Vagina (tissue), 2 donors: ENCODE measurements around the gene PHKA1. TPM values are rescaled to one million over a fixed set of nuclear protein-coding genes. Genes with fewer than 3 reads are reported as not detected.

ENCODE experiments used
- DNase-seq, 2 donors: peaks; one replicate each; pipeline ENCODE4 v3.0.0-alpha.2; 2017; ENCODE audit errors: extremely low spot score in 2 of 2
- H3K27ac ChIP-seq: fragments of 200-600 bp; sonication (generic); one replicate; pipeline ENCODE4 v1.5.1; 2019
- H3K27me3 ChIP-seq: fragments of 200-600 bp; sonication (generic); one replicate; pipeline ENCODE4 v1.5.1; 2019
- H3K36me3 ChIP-seq, 2 donors: fragments of 200-600 bp; sonication (generic); one replicate each; pipeline ENCODE4 v1.5.1; 2017 to 2019
- H3K4me1 ChIP-seq: fragments of 200-600 bp; sonication (generic); one replicate; pipeline ENCODE4 v1.5.1; 2019
- H3K4me3 ChIP-seq, 2 donors: fragments of 200-600 bp; sonication (generic); 1 replicate in 1 of 2; 2 replicates in 1 of 2; pipeline ENCODE4 v1.5.1; 2016 to 2019
- H3K9me3 ChIP-seq: fragments of 200-600 bp; sonication (generic); one replicate; pipeline ENCODE4 v1.5.1; 2019
- CTCF ChIP-seq, 3 experiments: fragments of 450-650 bp in 2 of 3; fragments of 200-600 bp in 1 of 3; sonication (generic) in 1 of 3; IDR thresholded peaks; one replicate each; pipeline ENCODE4 v1.5.1; 2017 to 2019; ENCODE audit warnings: antibody characterized with exemption in 3 of 3, mild to moderate bottlenecking in 2 of 3, moderate library complexity in 2 of 3
- POLR2A ChIP-seq, 2 donors: fragments of 450-650 bp; IDR thresholded peaks; one replicate each; pipeline ENCODE4 v1.6.1; 2017; ENCODE audit warnings: antibody characterized with exemption in 2 of 2, mild to moderate bottlenecking in 2 of 2, moderate library complexity in 2 of 2
- POLR2AphosphoS5 ChIP-seq, 2 donors: sonication (generic); formaldehyde crosslinking; IDR thresholded peaks; one replicate each; pipeline ENCODE4 v1.9.0; 2017; ENCODE audit warnings: antibody characterized with exemption in 2 of 2, mild to moderate bottlenecking in 2 of 2, low read depth in 1 of 2; ENCODE audit not compliant: insufficient read depth in 1 of 2
- intact Hi-C: fragments of 100-400 bp; cut with DNase I; formaldehyde crosslinking; loops from one replicate; pipeline ENCODE4 v1.15.1; 2023
- total RNA-seq: library from RNA; depleted of rRNA; stranded (reverse); fragments of >200 nt; gene quantifications from one replicate; pipeline ENCODE4 v1.2.3, GENCODE V29; 2016

The PHKA1 gene
- total RNA-seq, 1 donor from 2014 or later: 5.2 TPM

GRCh38 chrX:72624194-72624593 is 89.9 kb downstream of the PHKA1 start:
- TF ChIP-seq CTCF (IDR thresholded peaks at IDR 0.05) (no peak), POLR2A (IDR thresholded peaks at IDR 0.05) (no peak), POLR2AphosphoS5 (IDR thresholded peaks at IDR 0.05; ENCODE audit: insufficient read depth in 1 of 2, low read depth in 1 of 2) (no peak)
- H3K27me3 ChIP-seq: no peaks in the 10 kb centered on the region
- no peaks in the 10 kb centered on the region for H3K36me3 ChIP-seq
- no peaks in the 10 kb centered on the region for H3K4me1 ChIP-seq
- no peak for DNase-seq
- intact Hi-C loops: no loop called here
- H3K4me3 ChIP-seq: no peak overlapping the region
- no peak overlapping the region for H3K27ac ChIP-seq
- H3K9me3 ChIP-seq: no peaks in the 10 kb centered on the region

- Histone ChIP-seq H3K27ac (peak overlapping the region; percentile 20), H3K36me3 (no peaks in the 10 kb centered on the region)
- intact Hi-C loops: no loop called here
These were observed 92.3 kb downstream of the PHKA1 start for GRCh38 chrX:72621625-72622485.

GRCh38 chrX:72621163-72621562 is 92.9 kb downstream of the PHKA1 start:
- intact Hi-C loops: no loop called here
- H3K27ac ChIP-seq: peak overlapping the region; percentile 20
- H3K27me3 ChIP-seq: no peaks in the 10 kb centered on the region
- no peak for DNase-seq
- no peaks in the 10 kb centered on the region for H3K4me1 ChIP-seq
- no peak for TF ChIP-seq POLR2AphosphoS5 (IDR thresholded peaks at IDR 0.05; ENCODE audit: insufficient read depth in 1 of 2, low read depth in 1 of 2)
- no peak for TF ChIP-seq CTCF (IDR thresholded peaks at IDR 0.05)
- TF ChIP-seq POLR2A (IDR thresholded peaks at IDR 0.05): no peak
- H3K4me3 ChIP-seq: no peak overlapping the region
- H3K9me3 ChIP-seq: no peaks in the 10 kb centered on the region
- H3K36me3 ChIP-seq: no peaks in the 10 kb centered on the region

More at GRCh38 chrX:72621625-72622485, 92.3 kb downstream of the PHKA1 start:
- Histone ChIP-seq H3K9me3 (no peaks in the 10 kb centered on the region), H3K27me3 (no peaks in the 10 kb centered on the region), H3K4me1 (no peaks in the 10 kb centered on the region), H3K4me3 (no peak overlapping the region)
- DNase-seq: no peak
- TF ChIP-seq CTCF (IDR thresholded peaks at IDR 0.05): no peak
- no peak for TF ChIP-seq POLR2A (IDR thresholded peaks at IDR 0.05)
- TF ChIP-seq POLR2AphosphoS5 (IDR thresholded peaks at IDR 0.05; ENCODE audit: insufficient read depth in 1 of 2, low read depth in 1 of 2): no peak

GRCh38 chrX:72620550-72621145 is 93.5 kb downstream of the PHKA1 start:
- Histone ChIP-seq H3K27ac (peak overlapping the region; percentile 20), H3K27me3 (no peaks in the 10 kb centered on the region), H3K36me3 (no peaks in the 10 kb centered on the region), H3K4me3 (no peak overlapping the region), H3K9me3 (no peaks in the 10 kb centered on the region), H3K4me1 (no peaks in the 10 kb centered on the region)
- DNase-seq: peak in 1 of 2 donors; percentile 89
- intact Hi-C loops: no loop called here
- TF ChIP-seq CTCF (IDR thresholded peaks at IDR 0.05) (no peak), POLR2AphosphoS5 (IDR thresholded peaks at IDR 0.05; ENCODE audit: insufficient read depth in 1 of 2, low read depth in 1 of 2) (peak in 1 of 2 donors; percentile 64)

GRCh38 chrX:72609313-72609712 is 104.8 kb downstream of the PHKA1 start:
- H3K4me3 ChIP-seq: no peak overlapping the region
- H3K4me1 ChIP-seq: no peaks in the 10 kb centered on the region
- H3K9me3 ChIP-seq: no peaks in the 10 kb centered on the region
- intact Hi-C loops: no loop called here
- peak in 1 of 3 experiments; percentile 8 for TF ChIP-seq CTCF (IDR thresholded peaks at IDR 0.05)
- TF ChIP-seq POLR2A (IDR thresholded peaks at IDR 0.05): no peak
- no peak for TF ChIP-seq POLR2AphosphoS5 (IDR thresholded peaks at IDR 0.05; ENCODE audit: insufficient read depth in 1 of 2, low read depth in 1 of 2)
- no peaks in the 10 kb centered on the region for H3K27me3 ChIP-seq
- no peak for DNase-seq
- H3K36me3 ChIP-seq: no peaks in the 10 kb centered on the region
- no peak overlapping the region for H3K27ac ChIP-seq
